Endothelial cell of umbilical vein (primary cell): ENCODE measurements around the gene HOXA9. TPM values are rescaled to one million over a fixed set of nuclear protein-coding genes. Genes with fewer than 3 reads are reported as not detected.
A peak's percentile ranks its signal among the peaks of the same experiment; 100 is the strongest.

Experiments used
- BruUV-seq: library from RNA; stranded (reverse); fragments of 400-500 nt; replicated peaks from 2 replicates; lab custom pipeline; 2021; lab: Mats Ljungman, UMichigan
- CTCF ChIA-PET: fragments of 300-600, 350-600 bp; sonication (Branson Sonifier 250); formaldehyde crosslinking; loops from one replicate; lab custom pipeline; 2021; ENCODE audit warnings: antibody characterized with exemption, inconsistent platforms; lab: Charles Lee
- POLR2A ChIA-PET: fragments of 300-600, 350-600 bp; sonication (Branson Sonifier 250); formaldehyde crosslinking; loops from one replicate; lab custom pipeline; 2021; ENCODE audit warnings: antibody characterized with exemption, inconsistent platforms; lab: Charles Lee
- DNase-seq: peaks from one replicate; pipeline ENCODE4 v3.0.0-alpha.2; 2011; ENCODE audit warnings: low read depth, low spot score
- FAIRE-seq: peaks from 2 replicates; lab custom pipeline; 2011; peaks lifted over from hg19 to GRCh38; lab: Jason Lieb, UNC
- H2AFZ ChIP-seq: 2 replicates; pipeline ENCODE4 v1.6.0; 2012; ENCODE audit warnings: low read depth, low read length, control low read depth, inconsistent platforms
- H3K27ac ChIP-seq: 2 replicates; pipeline ENCODE4 v1.5.1; 2011; ENCODE audit warnings: low read depth, mild to moderate bottlenecking, control low read depth, low read length, moderate library complexity; ENCODE audit not compliant: insufficient read depth
- H3K27me3 ChIP-seq, 2 experiments: 2 replicates each; pipeline versions ENCODE4 v1.6.0 to v1.6.1; 2011; ENCODE audit warnings: low read length in 2 of 2, mixed read lengths in 1 of 2; ENCODE audit not compliant: control insufficient read depth in 2 of 2, insufficient read depth in 2 of 2
- H3K36me3 ChIP-seq, 2 experiments: 2 replicates in 1 of 2; 3 replicates in 1 of 2; pipeline ENCODE4 v1.5.1; 2011; ENCODE audit warnings: low read length in 2 of 2, mild to moderate bottlenecking in 1 of 2, moderate library complexity in 1 of 2; ENCODE audit not compliant: control insufficient read depth in 2 of 2, insufficient read depth in 2 of 2; ENCODE audit errors: extremely low read depth in 1 of 2
- H3K4me1 ChIP-seq: 3 replicates; pipeline ENCODE4 v1.5.1; 2011; ENCODE audit warnings: mild to moderate bottlenecking, low read length; ENCODE audit not compliant: control insufficient read depth, insufficient read depth; ENCODE audit errors: extremely low read depth
- H3K4me2 ChIP-seq: 2 replicates; pipeline ENCODE4 v1.6.1; 2011; ENCODE audit warnings: low read length, control low read depth, mixed read lengths; ENCODE audit not compliant: insufficient read depth
- H3K4me3 ChIP-seq, 3 experiments: fragments of 200-600 bp in 1 of 3; sonication (generic), shearing (Covaris generic) in 1 of 3; replicated peaks in 1 of 3; 2 replicates each; pipeline ENCODE4 v1.5.1; 2011 to 2016; ENCODE audit warnings: control low read depth in 3 of 3, low read length in 3 of 3, mild to moderate bottlenecking in 2 of 3, inconsistent platforms in 1 of 3, low read depth in 1 of 3, moderate library complexity in 1 of 3; ENCODE audit not compliant: insufficient read depth in 1 of 3
- H3K79me2 ChIP-seq: 2 replicates; pipeline ENCODE4 v1.6.0; 2012; ENCODE audit warnings: low read length, inconsistent platforms; ENCODE audit not compliant: control insufficient read depth, insufficient read depth
- H3K9ac ChIP-seq: replicated peaks from 2 replicates; pipeline ENCODE3; 2011; ENCODE audit warnings: low read length, control low read depth; ENCODE audit not compliant: insufficient read depth; ENCODE audit errors: extremely low read depth
- H3K9me1 ChIP-seq: replicated peaks from 3 replicates; pipeline ENCODE4 v1.6.0; 2011; ENCODE audit warnings: mild to moderate bottlenecking, low read length; ENCODE audit not compliant: control insufficient read depth, insufficient read depth; ENCODE audit errors: extremely low read depth
- H3K9me3 ChIP-seq: replicated peaks from 2 replicates; pipeline ENCODE4 v1.5.1; 2012; ENCODE audit warnings: low read length, inconsistent platforms; ENCODE audit not compliant: control insufficient read depth, insufficient read depth
- H4K20me1 ChIP-seq: replicated peaks from 2 replicates; pipeline ENCODE3; 2011; ENCODE audit warnings: mild to moderate bottlenecking, low read length; ENCODE audit not compliant: control insufficient read depth, insufficient read depth; ENCODE audit errors: extremely low read depth
- FOS ChIP-seq: IDR thresholded peaks from 2 replicates; pipeline ENCODE4 v1.6.1; 2011; ENCODE audit warnings: mild to moderate bottlenecking, low read length, moderate library complexity, borderline replicate concordance; ENCODE audit not compliant: insufficient read depth
- POLR2A ChIP-seq: IDR thresholded peaks from 2 replicates; pipeline ENCODE4 v1.6.1; 2012; ENCODE audit warnings: low read depth, mild to moderate bottlenecking, control low read depth, low read length
- dilution Hi-C: fragments of 300-500 bp; cut with MboI; formaldehyde crosslinking; loops from one replicate; pipeline ENCODE4 v1.15.0; 2019; ENCODE audit warnings: low sequenced_read_pairs; ENCODE audit not compliant: extremely low pct_ligation_motif_present
- intact Hi-C: fragments of 100-400 bp; cut with micrococcal nuclease; formaldehyde crosslinking; loops from one replicate; pipeline ENCODE4 v1.10.0; 2022
- polyA plus RNA-seq, 4 experiments: library from polyadenylated mRNA; depleted of rRNA in 3 of 4; stranded (reverse) in 3 of 4; unstranded in 1 of 4; fragments of >200 nt; gene quantifications; 2 replicates each; pipeline versions ENCODE4 v1.2.1 to v1.2.3, GENCODE V29; 2011 to 2012; ENCODE audit warnings: missing spikeins in 1 of 4
- total RNA-seq: library from RNA; stranded (reverse); gene quantifications from 2 replicates; pipeline ENCODE4 v1.2.3, GENCODE V29; 2021
- TF ChIP-seq, protein P1 (sequence below), 2 donors: IDR thresholded peaks; 1 replicate in 1 of 2; 2 replicates in 1 of 2; pipeline ENCODE4 v1.5.1; 2011; ENCODE audit warnings: low read length in 2 of 2, mild to moderate bottlenecking in 2 of 2, moderate library complexity in 2 of 2, control low read depth in 1 of 2, inconsistent platforms in 1 of 2, low read depth in 1 of 2; ENCODE audit not compliant: insufficient read depth in 1 of 2; ENCODE audit errors: extremely low read depth in 1 of 2

Gene HOXA9
- total and polyA plus RNA-seq, 2 donors (not counting 3 experiments of a cell fraction or from before 2014, with no cell fraction given): 47.2 to 61.6 TPM

DNA sequence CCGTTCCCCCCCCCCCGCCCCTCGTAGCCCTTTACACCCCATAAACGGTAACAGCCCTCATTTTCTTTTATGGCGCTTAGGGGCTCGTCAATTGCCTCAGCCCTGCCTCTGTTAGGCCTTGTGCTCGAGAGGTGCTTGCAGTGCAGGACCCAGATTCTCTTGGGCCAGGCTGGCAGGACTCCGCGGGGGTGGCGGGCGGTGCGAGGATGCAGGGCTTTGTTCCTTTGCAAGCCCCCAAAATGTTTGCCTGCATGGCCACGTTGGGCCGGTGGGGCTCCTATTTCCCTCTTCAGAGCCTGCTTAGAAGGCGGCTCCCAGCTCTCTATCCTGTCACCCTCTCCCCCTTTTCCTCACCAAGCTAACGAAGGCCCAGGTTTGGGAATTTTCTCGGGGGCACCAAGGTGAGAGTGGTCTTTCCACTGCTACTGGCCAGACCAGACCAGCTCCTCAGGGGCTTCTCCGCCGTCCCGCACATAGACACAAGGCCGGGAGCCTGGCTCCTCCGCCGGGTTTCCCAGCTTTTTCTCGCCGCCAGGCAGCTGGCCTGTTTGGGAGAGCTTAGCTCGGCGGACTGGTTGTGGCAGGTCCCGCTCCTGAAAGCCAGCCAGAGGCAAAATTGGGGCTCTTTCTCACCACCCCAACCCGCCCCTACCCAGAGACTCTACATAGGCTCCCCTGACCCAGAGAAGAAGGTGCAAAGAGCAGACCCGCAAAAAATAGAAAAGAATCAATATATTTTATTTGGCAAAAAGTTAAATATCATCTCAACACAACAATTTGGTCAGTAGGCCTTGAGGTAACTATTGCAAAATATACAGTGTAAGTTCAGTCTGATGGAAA, 3.4 kb downstream of the HOXA9 start:
- TF ChIP-seq FOS (no peak), POLR2A (peak; percentile 38)
- TF ChIP-seq, protein P1, sequence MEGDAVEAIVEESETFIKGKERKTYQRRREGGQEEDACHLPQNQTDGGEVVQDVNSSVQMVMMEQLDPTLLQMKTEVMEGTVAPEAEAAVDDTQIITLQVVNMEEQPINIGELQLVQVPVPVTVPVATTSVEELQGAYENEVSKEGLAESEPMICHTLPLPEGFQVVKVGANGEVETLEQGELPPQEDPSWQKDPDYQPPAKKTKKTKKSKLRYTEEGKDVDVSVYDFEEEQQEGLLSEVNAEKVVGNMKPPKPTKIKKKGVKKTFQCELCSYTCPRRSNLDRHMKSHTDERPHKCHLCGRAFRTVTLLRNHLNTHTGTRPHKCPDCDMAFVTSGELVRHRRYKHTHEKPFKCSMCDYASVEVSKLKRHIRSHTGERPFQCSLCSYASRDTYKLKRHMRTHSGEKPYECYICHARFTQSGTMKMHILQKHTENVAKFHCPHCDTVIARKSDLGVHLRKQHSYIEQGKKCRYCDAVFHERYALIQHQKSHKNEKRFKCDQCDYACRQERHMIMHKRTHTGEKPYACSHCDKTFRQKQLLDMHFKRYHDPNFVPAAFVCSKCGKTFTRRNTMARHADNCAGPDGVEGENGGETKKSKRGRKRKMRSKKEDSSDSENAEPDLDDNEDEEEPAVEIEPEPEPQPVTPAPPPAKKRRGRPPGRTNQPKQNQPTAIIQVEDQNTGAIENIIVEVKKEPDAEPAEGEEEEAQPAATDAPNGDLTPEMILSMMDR (IDR thresholded peaks at IDR 0.05; ENCODE audit: extremely low read depth in 1 of 2, insufficient read depth in 1 of 2, low read depth in 1 of 2, low read length in 2 of 2): no peak

More for the DNA sequence above, 3.4 kb downstream of the HOXA9 start:
- Histone ChIP-seq H3K4me3 (peak overlapping the region; percentile 63 to 98 (median 88)), H3K27ac (peak overlapping the region; percentile 57), H3K27me3 (no peaks in the 10 kb centered on the region), H3K4me2 (peak overlapping the region; percentile 91), H3K4me1 (peaks cover 53% of the 10 kb centered on the region), H3K9ac (peak overlapping the region; percentile 85), H3K9me1 (no peaks in the 10 kb centered on the region), H3K79me2 (peaks cover 77% of the 10 kb centered on the region), H4K20me1 (no peaks in the 10 kb centered on the region), H2AFZ (no peak overlapping the region), H3K9me3 (no peaks in the 10 kb centered on the region), H3K36me3 (peaks cover 3 to 7% of the 10 kb centered on the region in 2 experiments)
- no TSS peak for BruUV-seq
- dilution Hi-C loops (loop anchor here (10.0 to 25.0 kb wide), 3 partner anchors 307 to 975 kb away; no protein-coding TSS in a partner anchor), intact Hi-C loops (loop anchor here (1.0 to 5.0 kb wide), 11 partner anchors 19 to 1770 kb away; partner anchors contain the start of gene HOXA5)
- POLR2A ChIA-PET: interaction anchor here (0.7 to 2.4 kb wide), 8 partner anchors 9 to 1878 kb away, joined by 3 to 15 read pairs (median 4); partner anchors contain the start of genes HOXA11 and HOXA3
- DNase-seq (no peak), FAIRE-seq (no peak)
- CTCF ChIA-PET: interaction anchor here (1.0 to 4.6 kb wide), 34 partner anchors 9 to 1300 kb away, joined by 3 to 145 read pairs (median 8); partner anchors contain the start of genes HOXA10, HOXA11, HOXA3 and HOXA4
